Prostate gland (tissue), 2 donors: ENCODE measurements around the gene PPP1R8. TPM values are rescaled to one million over a fixed set of nuclear protein-coding genes. Genes with fewer than 3 reads are reported as not detected.

Source experiments
- DNase-seq: peaks from one replicate; pipeline ENCODE4 v3.0.0-alpha.2; 2019; ENCODE audit warnings: low spot score
- H3K27ac ChIP-seq, 2 donors: fragments of 200-600 bp; sonication (generic); 2 replicates each; pipeline ENCODE4 v1.5.1; 2017 to 2019
- H3K27me3 ChIP-seq: fragments of 200-600 bp; sonication (generic); replicated peaks from 2 replicates; pipeline ENCODE4 v1.5.1; 2019; ENCODE audit not compliant: insufficient read depth
- H3K36me3 ChIP-seq, 2 donors: fragments of 200-600 bp; sonication (generic); 1 replicate in 1 of 2; 2 replicates in 1 of 2; pipeline versions ENCODE4 v1.5.1 to v1.8.1; 2017 to 2019
- H3K4me1 ChIP-seq: fragments of 200-600 bp; sonication (generic); replicated peaks from 2 replicates; pipeline ENCODE4 v1.5.1; 2019
- H3K4me3 ChIP-seq, 2 donors: fragments of 200-600 bp; sonication (generic); 2 replicates each; pipeline ENCODE4 v1.5.1; 2017 to 2019
- H3K9me3 ChIP-seq: fragments of 200-600 bp; sonication (generic); 2 replicates; pipeline ENCODE4 v1.5.1; 2017
- CTCF ChIP-seq, 4 experiments: fragments of 200-600 bp in 2 of 4; fragments of 450-650 bp in 2 of 4; sonication (generic) in 2 of 4; IDR thresholded peaks; 1 replicate in 3 of 4; 2 replicates in 1 of 4; pipeline ENCODE4 v1.5.1; 2016 to 2019; ENCODE audit warnings: antibody characterized with exemption in 4 of 4, mild to moderate bottlenecking in 2 of 4, moderate library complexity in 2 of 4
- POLR2A ChIP-seq: fragments of 450-650 bp; IDR thresholded peaks from one replicate; pipeline ENCODE4 v1.6.1; 2016; ENCODE audit warnings: antibody characterized with exemption, mild to moderate bottlenecking
- POLR2AphosphoS5 ChIP-seq: sonication (generic); formaldehyde crosslinking; IDR thresholded peaks from one replicate; pipeline ENCODE4 v1.6.1; 2017; ENCODE audit warnings: antibody characterized with exemption
- WGBS: methylation state at CpG from one replicate; pipeline ENCODE4 v1.1.5; 2018; 5-methylcytosine and 5-hydroxymethylcytosine counted together
- intact Hi-C: fragments of 100-400 bp; cut with DNase I; formaldehyde crosslinking; loops from one replicate; pipeline ENCODE4 v1.14.2; 2022
- total RNA-seq, 2 donors: library from RNA; depleted of rRNA; stranded (reverse); fragments of >200 nt; gene quantifications; one replicate each; pipeline ENCODE4 v1.1.0, GENCODE V29; 2016

The PPP1R8 gene
- total RNA-seq, 2 donors from 2014 or later = 37.8 to 64.5 TPM

GRCh38 chr1:27831568-27832410 is 1.2 kb downstream of the PPP1R8 start:
- H3K36me3 ChIP-seq = no peaks in the 10 kb centered on the region
- peaks cover 7% of the 10 kb centered on the region for H3K4me1 ChIP-seq
- H3K9me3 ChIP-seq = no peaks in the 10 kb centered on the region
- TF ChIP-seq POLR2AphosphoS5 (no peak), CTCF (IDR thresholded peaks at IDR 0.05) (no peak), POLR2A (no peak)
- WGBS = 46% methylated on average over 10 of the region's 10 CpGs
- intact Hi-C loops = no loop called here
- H3K4me3 ChIP-seq = peak overlapping the region; percentile 69 to 98
- no peaks in the 10 kb centered on the region for H3K27me3 ChIP-seq
- no peak overlapping the region for H3K27ac ChIP-seq
- no peak for DNase-seq

- WGBS = 75% methylated on average over 2 of the region's 2 CpGs
- H3K27ac ChIP-seq = no peak overlapping the region
- TF ChIP-seq POLR2A (no peak), POLR2AphosphoS5 (no peak), CTCF (IDR thresholded peaks at IDR 0.05) (no peak)
- DNase-seq = no peak
- H3K36me3 ChIP-seq = no peaks in the 10 kb centered on the region
- H3K27me3 ChIP-seq = no peaks in the 10 kb centered on the region
- no peak overlapping the region for H3K4me3 ChIP-seq
- no peaks in the 10 kb centered on the region for H3K9me3 ChIP-seq
- intact Hi-C loops = no loop called here
- peaks cover 7% of the 10 kb centered on the region for H3K4me1 ChIP-seq
Measured at GRCh38 chr1:27832762-27833161, 2.2 kb downstream of the PPP1R8 start.

GRCh38 chr1:27833470-27833869 is 2.9 kb downstream of the PPP1R8 start:
- no peaks in the 10 kb centered on the region for H3K9me3 ChIP-seq
- DNase-seq = no peak
- H3K4me3 ChIP-seq = no peak overlapping the region
- H3K36me3 ChIP-seq = no peaks in the 10 kb centered on the region
- H3K4me1 ChIP-seq = peaks cover 7% of the 10 kb centered on the region
- no peak overlapping the region for H3K27ac ChIP-seq
- no peaks in the 10 kb centered on the region for H3K27me3 ChIP-seq
- TF ChIP-seq CTCF (IDR thresholded peaks at IDR 0.05) = no peak
- TF ChIP-seq POLR2A = no peak
- 53% methylated on average over 3 of the region's 3 CpGs for WGBS
- intact Hi-C loops = no loop called here

GRCh38 chr1:27835046-27835445 is 4.5 kb downstream of the PPP1R8 start:
- TF ChIP-seq POLR2AphosphoS5 (no peak), CTCF (IDR thresholded peaks at IDR 0.05) (no peak), POLR2A (no peak)
- Histone ChIP-seq H3K36me3 (no peaks in the 10 kb centered on the region), H3K4me1 (peaks cover 7% of the 10 kb centered on the region), H3K27me3 (no peaks in the 10 kb centered on the region), H3K9me3 (no peaks in the 10 kb centered on the region), H3K4me3 (no peak overlapping the region), H3K27ac (no peak overlapping the region)
- intact Hi-C loops = no loop called here
- DNase-seq = no peak

- H3K4me1 ChIP-seq = peaks cover 7% of the 10 kb centered on the region
Measured at GRCh38 chr1:27835501-27835900, 4.9 kb downstream of the PPP1R8 start.

More at GRCh38 chr1:27835501-27835900, 4.9 kb downstream of the PPP1R8 start:
- Histone ChIP-seq H3K27me3 (no peaks in the 10 kb centered on the region), H3K27ac (no peak overlapping the region), H3K9me3 (no peaks in the 10 kb centered on the region), H3K36me3 (no peaks in the 10 kb centered on the region), H3K4me3 (no peak overlapping the region)
- TF ChIP-seq POLR2AphosphoS5 (no peak), CTCF (IDR thresholded peaks at IDR 0.05) (no peak), POLR2A (no peak)
- WGBS = 90% methylated on average over 1 of the region's 1 CpG
- intact Hi-C loops = no loop called here
- DNase-seq = no peak
